OCI-M1 (cell line): ENCODE measurements around the gene MAPK9.

Experiments
- DNase-seq: peaks from one replicate; lab custom pipeline; 2025; lab: John Stamatoyannopoulos, UW

The MAPK9 gene

GRCh38 chr5:180291943-180292831 is at the start of gene MAPK9:
Gene MAPK9 (minus strand): TSS chr5:180292083. CDS start chr5:180280561, 11,522 bp downstream.
- peak; percentile 85 for DNase-seq

GRCh38 chr5:180341595-180341994 is 49.7 kb upstream of the MAPK9 start:
- DNase-seq = no peak

GRCh38 chr5:180340856-180341255 is 49.0 kb upstream of the MAPK9 start:
- no peak for DNase-seq

- DNase-seq = no peak
Measured at GRCh38 chr5:180339583-180340183, 47.8 kb upstream of the MAPK9 start.

- DNase-seq = no peak
Measured at GRCh38 chr5:180338001-180338707, 46.3 kb upstream of the MAPK9 start.

GRCh38 chr5:180336234-180337020 is 44.5 kb upstream of the MAPK9 start:
- DNase-seq = no peak

GRCh38 chr5:180335614-180336233 is 43.8 kb upstream of the MAPK9 start:
- DNase-seq = no peak

GRCh38 chr5:180334751-180335613 is 43.1 kb upstream of the MAPK9 start:
- no peak for DNase-seq

GRCh38 chr5:180334176-180334575 is 42.3 kb upstream of the MAPK9 start:
- DNase-seq = no peak

GRCh38 chr5:180333661-180334060 is 41.8 kb upstream of the MAPK9 start:
- DNase-seq = no peak

- DNase-seq = no peak
Measured at GRCh38 chr5:180332861-180333260, 41.0 kb upstream of the MAPK9 start.

- DNase-seq = no peak
Measured at GRCh38 chr5:180332051-180332517, 40.2 kb upstream of the MAPK9 start.

GRCh38 chr5:180331647-180331950 is 39.7 kb upstream of the MAPK9 start:
- no peak for DNase-seq

GRCh38 chr5:180330810-180331646 is 39.1 kb upstream of the MAPK9 start:
- peak; percentile 70 for DNase-seq

- DNase-seq = no peak
Measured at GRCh38 chr5:180330270-180330648, 38.4 kb upstream of the MAPK9 start.

- no peak for DNase-seq
Measured at GRCh38 chr5:180329606-180330269, 37.9 kb upstream of the MAPK9 start.

GRCh38 chr5:180329138-180329435 is 37.2 kb upstream of the MAPK9 start:
- no peak for DNase-seq

- DNase-seq = peak; percentile 89
Measured at GRCh38 chr5:180328296-180329137, 36.6 kb upstream of the MAPK9 start.
